HEK293 (cell line): ENCODE results near the gene HGS.

Source experiments
- CTCF ChIA-PET: fragments of 350-600 bp; formaldehyde crosslinking; extraction: SDS; loops from one replicate; lab custom pipeline; 2021; ENCODE audit warnings: antibody characterized with exemption; lab: Yijun Ruan, JAX
- POLR2A ChIA-PET: fragments of 300-600 bp; formaldehyde crosslinking; extraction: SDS; loops from one replicate; lab custom pipeline; 2020; ENCODE audit warnings: antibody characterized with exemption, inconsistent platforms; lab: Yijun Ruan, JAX
- H3K27ac ChIP-seq: fragments of 200-500 bp; sonication (Bioruptor generic); 2 replicates; pipeline ENCODE4 v1.5.1; 2014; ENCODE audit warnings: low read depth, low read length, control low read depth, inconsistent platforms; ENCODE audit errors: extremely low read depth
- H3K36me3 ChIP-seq, 2 experiments: fragments of 200-500 bp in 1 of 2; sonication (Bioruptor generic) in 1 of 2; 1 replicate in 1 of 2; 2 replicates in 1 of 2; pipeline ENCODE4 v1.5.1; 2014 to 2017; ENCODE audit warnings: inconsistent platforms in 2 of 2, low read length in 2 of 2; ENCODE audit not compliant: control insufficient read depth in 2 of 2, insufficient read depth in 1 of 2
- H3K4me1 ChIP-seq: fragments of 200-500 bp; sonication (Bioruptor generic); 2 replicates; pipeline ENCODE4 v1.5.1; 2014; ENCODE audit warnings: mild to moderate bottlenecking, low read length, inconsistent platforms; ENCODE audit not compliant: control insufficient read depth, insufficient read depth
- H3K4me3 ChIP-seq: 2 replicates; pipeline ENCODE4 v1.5.1; 2011; ENCODE audit warnings: low read depth, mild to moderate bottlenecking, control low read depth, low read length, moderate library complexity
- H3K9me3 ChIP-seq: fragments of 200-500 bp; sonication (Bioruptor generic); 2 replicates; pipeline ENCODE4 v1.5.1; 2014; ENCODE audit warnings: low read depth, low read length, inconsistent platforms; ENCODE audit not compliant: control insufficient read depth, insufficient read depth
- GLI2 ChIP-seq: fragments of 450-650 bp; formaldehyde crosslinking; IDR thresholded peaks from 2 replicates; pipeline ENCODE4; 2017; ENCODE audit warnings: missing biosample characterization, missing genetic modification characterization, low read depth, borderline replicate concordance
- HOXA7 ChIP-seq: sonication (generic); formaldehyde crosslinking; IDR thresholded peaks from 2 replicates; pipeline ENCODE4 v1.8.1; 2022; ENCODE audit warnings: missing genetic modification reagents, borderline replicate concordance
- MZF1 ChIP-seq: fragments of 450-650 bp; formaldehyde crosslinking; IDR thresholded peaks from 2 replicates; pipeline ENCODE4 v1.5.1; 2017; ENCODE audit warnings: missing biosample characterization, missing genetic modification characterization, borderline replicate concordance
- RBAK ChIP-seq: fragments of 450-650 bp; formaldehyde crosslinking; IDR thresholded peaks from 2 replicates; pipeline ENCODE4 v1.5.1; 2016; ENCODE audit warnings: missing biosample characterization, missing genetic modification characterization
- WT1 ChIP-seq: fragments of 450-650 bp; formaldehyde crosslinking; IDR thresholded peaks from 2 replicates; pipeline ENCODE4 v1.5.1; 2016; ENCODE audit warnings: missing biosample characterization, missing genetic modification characterization
- ZFP41 ChIP-seq: fragments of 450-650 bp; formaldehyde crosslinking; IDR thresholded peaks from 2 replicates; pipeline ENCODE4 v1.5.1; 2016; ENCODE audit warnings: missing biosample characterization, missing genetic modification characterization, borderline replicate concordance
- ZNF146 ChIP-seq: fragments of 450-650 bp; formaldehyde crosslinking; IDR thresholded peaks from 2 replicates; pipeline ENCODE4 v1.5.1; 2016; ENCODE audit warnings: missing biosample characterization, missing genetic modification characterization
- ZNF169 ChIP-seq: fragments of 450-650 bp; formaldehyde crosslinking; IDR thresholded peaks from 2 replicates; pipeline ENCODE4 v1.5.1; 2016; ENCODE audit warnings: missing biosample characterization, missing genetic modification characterization
- ZNF175 ChIP-seq: fragments of 450-650 bp; formaldehyde crosslinking; IDR thresholded peaks from 2 replicates; pipeline ENCODE4 v1.5.1; 2016; ENCODE audit warnings: missing biosample characterization, missing genetic modification characterization
- ZNF184 ChIP-seq: fragments of 450-650 bp; IDR thresholded peaks from 2 replicates; pipeline ENCODE4 v1.5.1; 2018; ENCODE audit warnings: missing biosample characterization, mild to moderate bottlenecking, missing genetic modification characterization
- ZNF239 ChIP-seq: fragments of 450-650 bp; formaldehyde crosslinking; IDR thresholded peaks from 2 replicates; pipeline ENCODE4 v1.5.1; 2016; ENCODE audit warnings: missing biosample characterization, missing genetic modification characterization
- ZNF324 ChIP-seq: fragments of 450-650 bp; formaldehyde crosslinking; IDR thresholded peaks from 2 replicates; pipeline ENCODE4 v1.5.1; 2016; ENCODE audit warnings: missing biosample characterization, missing genetic modification characterization
- ZNF37A ChIP-seq: fragments of 450-650 bp; IDR thresholded peaks from 2 replicates; pipeline ENCODE4 v1.5.1; 2018; ENCODE audit warnings: missing biosample characterization, missing genetic modification characterization
- ZNF521 ChIP-seq: fragments of 450-650 bp; formaldehyde crosslinking; IDR thresholded peaks from 2 replicates; pipeline ENCODE4 v1.5.1; 2017; ENCODE audit warnings: missing biosample characterization, mild to moderate bottlenecking, missing genetic modification characterization
- ZNF548 ChIP-seq: fragments of 450-650 bp; formaldehyde crosslinking; IDR thresholded peaks from 2 replicates; pipeline ENCODE4 v1.5.1; 2016; ENCODE audit warnings: missing biosample characterization, missing genetic modification characterization
- ZNF624 ChIP-seq: fragments of 450-650 bp; formaldehyde crosslinking; IDR thresholded peaks from 2 replicates; pipeline ENCODE4 v1.5.1; 2017; ENCODE audit warnings: missing biosample characterization, missing genetic modification characterization
- ZNF629 ChIP-seq: fragments of 450-650 bp; formaldehyde crosslinking; IDR thresholded peaks from 2 replicates; pipeline ENCODE4 v1.5.1; 2017; ENCODE audit warnings: missing biosample characterization, missing genetic modification characterization
- ZNF777 ChIP-seq: fragments of 450-650 bp; formaldehyde crosslinking; IDR thresholded peaks from 2 replicates; pipeline ENCODE4 v1.5.1; 2017; ENCODE audit warnings: missing biosample characterization, missing genetic modification characterization, borderline replicate concordance
- ZNF843 ChIP-seq: fragments of 450-650 bp; formaldehyde crosslinking; IDR thresholded peaks from 2 replicates; pipeline ENCODE4 v1.5.1; 2016; ENCODE audit warnings: missing biosample characterization, missing genetic modification characterization
- TF ChIP-seq, protein P1 (sequence below): fragments of 450-650 bp; formaldehyde crosslinking; IDR thresholded peaks from 2 replicates; pipeline ENCODE4 v1.5.1; 2017; ENCODE audit warnings: missing biosample characterization, missing genetic modification characterization
- TF ChIP-seq, protein P2 (sequence below): fragments of 450-650 bp; formaldehyde crosslinking; IDR thresholded peaks from 2 replicates; pipeline ENCODE4 v1.5.1; 2016; ENCODE audit warnings: missing biosample characterization, missing genetic modification characterization
- TF ChIP-seq, protein P3 (sequence below): fragments of 450-650 bp; IDR thresholded peaks from 2 replicates; pipeline ENCODE4 v1.5.1; 2018; ENCODE audit warnings: missing biosample characterization, mild to moderate bottlenecking, missing genetic modification characterization
- TF ChIP-seq, protein P4 (sequence below): fragments of 450-650 bp; formaldehyde crosslinking; IDR thresholded peaks from 2 replicates; pipeline ENCODE4 v1.5.1; 2016; ENCODE audit warnings: missing biosample characterization, missing genetic modification characterization
- TF ChIP-seq, protein P5 (sequence below): fragments of 450-650 bp; formaldehyde crosslinking; IDR thresholded peaks from 2 replicates; pipeline ENCODE4 v1.5.1; 2016; ENCODE audit warnings: missing biosample characterization, missing genetic modification characterization

Gene HGS

DNA sequence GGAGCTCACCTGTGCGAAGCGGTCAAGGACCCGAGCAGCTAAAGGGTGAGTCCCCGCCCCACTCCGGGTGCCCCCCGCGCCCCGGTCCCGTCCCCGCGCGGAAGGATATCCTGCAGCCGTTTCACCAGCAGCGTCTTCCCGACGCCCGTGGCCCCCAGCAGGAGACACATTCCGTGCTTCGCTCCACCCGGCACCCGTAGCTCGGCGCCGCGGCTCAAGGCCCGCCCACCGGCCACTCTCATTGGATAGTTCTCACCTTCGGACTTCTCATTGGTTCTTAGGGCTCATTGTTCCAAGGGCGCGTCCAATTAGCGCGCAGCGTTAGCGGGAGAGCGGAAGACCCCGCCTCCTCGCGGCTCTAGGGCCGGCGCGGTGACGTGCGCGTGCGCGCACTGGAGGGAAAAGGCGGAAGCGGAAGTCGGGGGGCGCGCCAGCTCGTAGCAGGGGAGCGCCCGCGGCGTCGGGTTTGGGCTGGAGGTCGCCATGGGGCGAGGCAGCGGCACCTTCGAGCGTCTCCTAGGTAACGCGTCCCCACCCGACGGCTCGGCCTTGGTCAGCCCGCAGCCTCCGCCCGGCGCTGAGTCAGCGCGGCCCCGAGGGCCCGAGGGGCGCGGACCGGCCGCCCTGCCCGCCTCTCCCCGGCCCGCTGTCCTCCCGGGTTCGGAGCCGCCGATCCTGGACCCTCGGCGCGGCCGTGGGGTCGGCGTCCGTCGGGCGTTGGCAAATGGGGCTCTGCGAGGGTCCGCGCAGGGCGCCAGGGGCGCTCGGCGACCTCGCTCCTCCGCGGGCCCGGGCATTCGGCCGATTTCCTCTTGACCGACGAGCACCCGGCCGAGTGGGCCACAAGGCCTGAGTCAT lies at the start of gene HGS, which contains the start of gene ARL16 (continued):
- 0 out of 2 replicates have a peak, but pooled peaks have one; percentile 12 for TF ChIP-seq ZNF184 (tag by site-specific recombination)
- TF ChIP-seq, protein P1, sequence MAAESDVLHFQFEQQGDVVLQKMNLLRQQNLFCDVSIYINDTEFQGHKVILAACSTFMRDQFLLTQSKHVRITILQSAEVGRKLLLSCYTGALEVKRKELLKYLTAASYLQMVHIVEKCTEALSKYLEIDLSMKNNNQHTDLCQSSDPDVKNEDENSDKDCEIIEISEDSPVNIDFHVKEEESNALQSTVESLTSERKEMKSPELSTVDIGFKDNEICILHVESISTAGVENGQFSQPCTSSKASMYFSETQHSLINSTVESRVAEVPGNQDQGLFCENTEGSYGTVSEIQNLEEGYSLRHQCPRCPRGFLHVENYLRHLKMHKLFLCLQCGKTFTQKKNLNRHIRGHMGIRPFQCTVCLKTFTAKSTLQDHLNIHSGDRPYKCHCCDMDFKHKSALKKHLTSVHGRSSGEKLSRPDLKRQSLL (tag by site-specific recombination), result peak; percentile 99
- TF ChIP-seq ZNF843 (tag by site-specific recombination), result no peak
- no peak for TF ChIP-seq RBAK (tag by site-specific recombination)
- TF ChIP-seq ZNF324 (tag by site-specific recombination), result 0 out of 2 replicates have a peak, but pooled peaks have one; percentile 9
- TF ChIP-seq, protein P2, sequence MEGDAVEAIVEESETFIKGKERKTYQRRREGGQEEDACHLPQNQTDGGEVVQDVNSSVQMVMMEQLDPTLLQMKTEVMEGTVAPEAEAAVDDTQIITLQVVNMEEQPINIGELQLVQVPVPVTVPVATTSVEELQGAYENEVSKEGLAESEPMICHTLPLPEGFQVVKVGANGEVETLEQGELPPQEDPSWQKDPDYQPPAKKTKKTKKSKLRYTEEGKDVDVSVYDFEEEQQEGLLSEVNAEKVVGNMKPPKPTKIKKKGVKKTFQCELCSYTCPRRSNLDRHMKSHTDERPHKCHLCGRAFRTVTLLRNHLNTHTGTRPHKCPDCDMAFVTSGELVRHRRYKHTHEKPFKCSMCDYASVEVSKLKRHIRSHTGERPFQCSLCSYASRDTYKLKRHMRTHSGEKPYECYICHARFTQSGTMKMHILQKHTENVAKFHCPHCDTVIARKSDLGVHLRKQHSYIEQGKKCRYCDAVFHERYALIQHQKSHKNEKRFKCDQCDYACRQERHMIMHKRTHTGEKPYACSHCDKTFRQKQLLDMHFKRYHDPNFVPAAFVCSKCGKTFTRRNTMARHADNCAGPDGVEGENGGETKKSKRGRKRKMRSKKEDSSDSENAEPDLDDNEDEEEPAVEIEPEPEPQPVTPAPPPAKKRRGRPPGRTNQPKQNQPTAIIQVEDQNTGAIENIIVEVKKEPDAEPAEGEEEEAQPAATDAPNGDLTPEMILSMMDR (tag by site-specific recombination), result no peak
- TF ChIP-seq HOXA7, result no peak
- TF ChIP-seq, protein P3, sequence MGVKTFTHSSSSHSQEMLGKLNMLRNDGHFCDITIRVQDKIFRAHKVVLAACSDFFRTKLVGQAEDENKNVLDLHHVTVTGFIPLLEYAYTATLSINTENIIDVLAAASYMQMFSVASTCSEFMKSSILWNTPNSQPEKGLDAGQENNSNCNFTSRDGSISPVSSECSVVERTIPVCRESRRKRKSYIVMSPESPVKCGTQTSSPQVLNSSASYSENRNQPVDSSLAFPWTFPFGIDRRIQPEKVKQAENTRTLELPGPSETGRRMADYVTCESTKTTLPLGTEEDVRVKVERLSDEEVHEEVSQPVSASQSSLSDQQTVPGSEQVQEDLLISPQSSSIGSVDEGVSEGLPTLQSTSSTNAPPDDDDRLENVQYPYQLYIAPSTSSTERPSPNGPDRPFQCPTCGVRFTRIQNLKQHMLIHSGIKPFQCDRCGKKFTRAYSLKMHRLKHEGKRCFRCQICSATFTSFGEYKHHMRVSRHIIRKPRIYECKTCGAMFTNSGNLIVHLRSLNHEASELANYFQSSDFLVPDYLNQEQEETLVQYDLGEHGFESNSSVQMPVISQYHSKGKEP (tag by site-specific recombination), result no peak
- TF ChIP-seq ZNF239 (tag by site-specific recombination), result no peak
- TF ChIP-seq, protein P4, sequence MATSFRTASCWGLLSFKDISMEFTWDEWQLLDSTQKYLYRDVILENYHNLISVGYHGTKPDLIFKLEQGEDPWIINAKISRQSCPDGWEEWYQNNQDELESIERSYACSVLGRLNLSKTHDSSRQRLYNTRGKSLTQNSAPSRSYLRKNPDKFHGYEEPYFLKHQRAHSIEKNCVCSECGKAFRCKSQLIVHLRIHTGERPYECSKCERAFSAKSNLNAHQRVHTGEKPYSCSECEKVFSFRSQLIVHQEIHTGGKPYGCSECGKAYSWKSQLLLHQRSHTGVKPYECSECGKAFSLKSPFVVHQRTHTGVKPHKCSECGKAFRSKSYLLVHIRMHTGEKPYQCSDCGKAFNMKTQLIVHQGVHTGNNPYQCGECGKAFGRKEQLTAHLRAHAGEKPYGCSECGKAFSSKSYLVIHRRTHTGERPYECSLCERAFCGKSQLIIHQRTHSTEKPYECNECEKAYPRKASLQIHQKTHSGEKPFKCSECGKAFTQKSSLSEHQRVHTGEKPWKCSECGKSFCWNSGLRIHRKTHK (tag by site-specific recombination), result no peak

DNA sequence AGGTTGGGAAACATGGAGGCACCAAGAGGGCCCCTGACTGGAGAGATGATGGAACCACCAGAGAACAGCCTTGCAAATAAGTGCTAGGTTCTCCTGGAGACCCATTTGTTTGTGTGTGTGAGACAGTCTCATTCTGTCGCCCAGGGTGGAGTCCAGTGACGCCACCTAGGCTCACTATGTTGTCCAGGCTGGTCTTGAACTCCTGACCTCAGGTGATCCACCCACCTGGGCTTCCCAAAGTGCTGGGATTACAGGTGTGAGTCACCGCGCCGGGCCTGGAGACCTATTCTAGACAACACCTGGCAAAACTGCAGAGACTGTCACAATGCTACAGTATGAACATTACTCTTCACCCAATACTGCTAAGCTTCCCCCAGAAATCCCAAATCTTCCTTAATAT lies 48.4 kb upstream of the HGS start:
- peaks cover 9% of the 10 kb centered on the region; the same call in 1 of the 2 replicates for H3K4me1 ChIP-seq
- H3K36me3 ChIP-seq, result peaks cover 7 to 15% of the 10 kb centered on the region in 2 experiments
- H3K27ac ChIP-seq, result no peak overlapping the region; the same call in 1 of the 2 replicates
- ChIA-PET POLR2A (no interaction called here), CTCF (interaction anchor here (0.6 to 1.8 kb wide), 5 partner anchors 30 to 1534 kb away, joined by 3 to 9 read pairs (median 4); partner anchors contain the start of genes ARL16 and HGS)
- no peaks in the 10 kb centered on the region for H3K9me3 ChIP-seq
- TF ChIP-seq ZNF521 (tag by site-specific recombination), result no peak
- no peak for TF ChIP-seq ZNF146
- no peak for TF ChIP-seq ZNF37A (tag by site-specific recombination)
- no peak overlapping the region; the same call in 1 of the 2 replicates for H3K4me3 ChIP-seq

DNA sequence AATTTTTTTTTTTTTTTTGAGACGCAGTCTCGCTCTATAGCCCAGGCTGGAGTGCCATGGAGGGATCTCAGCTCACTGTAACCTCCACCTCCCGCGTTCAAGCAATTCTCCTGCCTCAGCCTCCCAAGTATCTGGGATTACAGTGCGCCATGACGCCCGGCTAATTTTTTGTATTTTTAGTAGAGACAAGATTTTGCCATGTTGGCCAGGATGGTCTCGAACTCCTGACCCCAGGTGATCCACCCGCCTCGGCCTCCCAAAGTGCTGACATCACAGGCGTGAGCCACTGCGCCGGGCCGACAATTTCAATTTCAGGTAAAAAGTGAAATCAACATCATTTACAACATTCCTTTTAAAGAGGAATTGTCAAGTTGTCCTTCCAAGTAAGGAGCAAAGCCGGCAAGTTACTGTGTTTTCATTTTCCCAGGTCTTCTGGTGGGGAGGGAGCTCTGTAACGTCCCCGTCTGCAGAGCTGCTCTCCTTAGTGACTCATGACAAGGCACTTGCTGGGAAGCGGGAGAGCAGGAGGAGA lies 47.8 kb upstream of the HGS start:
- POLR2A ChIA-PET, result interaction anchor here (0.6 to 2.0 kb wide), 10 partner anchors 19 to 413 kb away, joined by 3 to 6 read pairs (median 5); partner anchors contain the start of genes ARL16, CCDC137, CEP131 and HGS
- peak overlapping the region; percentile 83 for H3K4me3 ChIP-seq
- peak overlapping the region; percentile 98 for H3K27ac ChIP-seq
- CTCF ChIA-PET, result interaction anchor here (0.6 to 0.8 kb wide), 4 partner anchors 29 to 1534 kb away, joined by 3 to 5 read pairs (median 4); partner anchors contain the start of genes ARL16 and HGS
- H3K4me1 ChIP-seq, result peaks cover 9% of the 10 kb centered on the region; the same call in 1 of the 2 replicates
- no peaks in the 10 kb centered on the region for H3K9me3 ChIP-seq
- H3K36me3 ChIP-seq, result peaks cover 6 to 13% of the 10 kb centered on the region in 2 experiments
- TF ChIP-seq ZNF175 (tag by site-specific recombination) (no peak), ZNF629 (tag by site-specific recombination) (0 out of 2 replicates have a peak, but pooled peaks have one; percentile 5), MZF1 (tag by site-specific recombination) (peak; percentile 81; the same call in 1 of the 2 replicates), WT1 (peak; percentile 24; the same call in 1 of the 2 replicates), ZNF548 (tag by site-specific recombination) (no peak), ZNF624 (tag by site-specific recombination) (no peak), ZFP41 (no peak), ZNF169 (tag by site-specific recombination) (no peak), ZNF777 (tag by site-specific recombination) (no peak), GLI2 (tag by site-specific recombination) (no peak)
- TF ChIP-seq, protein P5, sequence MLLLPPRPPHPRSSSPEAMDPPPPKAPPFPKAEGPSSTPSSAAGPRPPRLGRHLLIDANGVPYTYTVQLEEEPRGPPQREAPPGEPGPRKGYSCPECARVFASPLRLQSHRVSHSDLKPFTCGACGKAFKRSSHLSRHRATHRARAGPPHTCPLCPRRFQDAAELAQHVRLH (tag by site-specific recombination), result no peak
- TF ChIP-seq, protein P1 (tag by site-specific recombination), result no peak
